OCI-LY1 (cell line): ENCODE measurements around the gene DNAH14.
"Not testable (repeated sequence)": the region's sequence is repeated elsewhere in the genome, so short reads cannot be mapped to it uniquely, and the experiment has no call there.

Experiments used
- H2AFZ ChIP-seq: fragments of 200-600 bp; sonication (generic), shearing (Covaris generic); 2 replicates; pipeline ENCODE4 v1.6.0; 2014; ENCODE audit warnings: antibody characterized with exemption, mild to moderate bottlenecking, low read length
- H3F3A ChIP-seq: fragments of 200-600 bp; sonication (generic), shearing (Covaris generic); 2 replicates; pipeline ENCODE4 v1.6.0; 2014; ENCODE audit warnings: mild to moderate bottlenecking, antibody characterized with exemption, low read length, moderate library complexity; ENCODE audit not compliant: insufficient read depth
- H3K27ac ChIP-seq: fragments of 200-600 bp; sonication (generic); 2 replicates; pipeline ENCODE4 v1.5.1; 2014; ENCODE audit warnings: low read length, mixed run types, mild to moderate bottlenecking, low read depth; ENCODE audit not compliant: poor library complexity, severe bottlenecking
- H3K27me3 ChIP-seq: fragments of 200-600 bp; sonication (generic); 2 replicates; pipeline ENCODE4 v1.6.0; 2014; ENCODE audit warnings: antibody characterized with exemption, mild to moderate bottlenecking, low read length, moderate library complexity; ENCODE audit not compliant: insufficient read depth
- H3K36me3 ChIP-seq: fragments of 200-600 bp; sonication (generic); 2 replicates; pipeline ENCODE4 v1.6.1; 2014; ENCODE audit warnings: mild to moderate bottlenecking, antibody characterized with exemption, low read length, moderate library complexity, mixed read lengths; ENCODE audit not compliant: insufficient read depth
- H3K4me1 ChIP-seq: fragments of 200-600 bp; sonication (generic); 2 replicates; pipeline ENCODE4 v1.5.1; 2014; ENCODE audit warnings: mild to moderate bottlenecking, low read length, moderate library complexity; ENCODE audit not compliant: insufficient read depth, severe bottlenecking
- H3K4me2 ChIP-seq: fragments of 200-600 bp; sonication (generic), shearing (Covaris generic); 2 replicates; pipeline ENCODE4 v1.6.1; 2014; ENCODE audit warnings: low read length
- H3K4me3 ChIP-seq: fragments of 200-600 bp; sonication (generic); 2 replicates; pipeline ENCODE4 v1.5.1; 2014; ENCODE audit warnings: low read length, low read depth, mild to moderate bottlenecking, mixed read lengths; ENCODE audit not compliant: poor library complexity, severe bottlenecking
- H3K79me2 ChIP-seq: fragments of 200-600 bp; shearing (Covaris generic); 2 replicates; pipeline ENCODE4 v1.6.1; 2016; ENCODE audit warnings: mixed run types, low read length, mixed read lengths; ENCODE audit not compliant: insufficient read depth
- H3K9ac ChIP-seq: fragments of 200-600 bp; sonication (generic), shearing (Covaris generic); 2 replicates; pipeline ENCODE4 v1.6.1; 2014; ENCODE audit warnings: mild to moderate bottlenecking, low read length, mixed read lengths
- H3K9me2 ChIP-seq: fragments of 200-600 bp; sonication (generic), shearing (Covaris generic); 2 replicates; pipeline ENCODE4 v1.6.1; 2014; ENCODE audit warnings: low read depth, mild to moderate bottlenecking, low read length, mixed read lengths
- H3K9me3 ChIP-seq: fragments of 200-600 bp; shearing (Covaris generic); 2 replicates; pipeline ENCODE4 v1.6.1; 2014; ENCODE audit warnings: low read length, mixed read lengths
- H4K20me1 ChIP-seq: fragments of 200-600 bp; sonication (generic), shearing (Covaris generic); 2 replicates; pipeline ENCODE4 v1.6.0; 2016; ENCODE audit warnings: mild to moderate bottlenecking, low read length; ENCODE audit not compliant: insufficient read depth
- CTCF ChIP-seq: fragments of 200-600 bp; sonication (generic), shearing (Covaris generic); IDR thresholded peaks from 2 replicates; pipeline ENCODE4 v1.5.1; 2017; ENCODE audit warnings: mild to moderate bottlenecking, antibody characterized with exemption, low read length, moderate library complexity, mixed read lengths
- EZH2 ChIP-seq: fragments of 200-600 bp; sonication (generic), shearing (Covaris generic); IDR thresholded peaks from 2 replicates; pipeline ENCODE4 v1.8.0; 2017; ENCODE audit warnings: borderline replicate concordance, mixed run types, mild to moderate bottlenecking, antibody characterized with exemption, low read length, moderate library complexity, mixed read lengths

Gene DNAH14

GRCh38 chr1:225143001-225143400 is 213.5 kb downstream of the DNAH14 start:
- Histone ChIP-seq H3F3A (no peaks in the 10 kb centered on the region), H3K9me3 (no peaks in the 10 kb centered on the region), H3K36me3 (no peaks in the 10 kb centered on the region), H3K4me3 (no peak overlapping the region), H3K79me2 (no peaks in the 10 kb centered on the region), H3K27me3 (no peaks in the 10 kb centered on the region), H3K4me2 (no peak overlapping the region), H3K9me2 (no peaks in the 10 kb centered on the region), H2AFZ (no peak overlapping the region), H3K4me1 (no peaks in the 10 kb centered on the region), H4K20me1 (no peaks in the 10 kb centered on the region), H3K9ac (no peak overlapping the region), H3K27ac (no peak overlapping the region)
- TF ChIP-seq CTCF (no peak), EZH2 (no peak)

- Histone ChIP-seq H3K36me3 (no peaks in the 10 kb centered on the region), H3F3A (no peaks in the 10 kb centered on the region), H3K27ac (no peak overlapping the region), H2AFZ (no peak overlapping the region), H3K9ac (no peak overlapping the region), H4K20me1 (no peaks in the 10 kb centered on the region), H3K4me2 (no peak overlapping the region), H3K4me1 (no peaks in the 10 kb centered on the region), H3K4me3 (no peak overlapping the region), H3K27me3 (no peaks in the 10 kb centered on the region), H3K9me3 (no peaks in the 10 kb centered on the region), H3K79me2 (no peaks in the 10 kb centered on the region), H3K9me2 (no peaks in the 10 kb centered on the region)
- no peak for TF ChIP-seq EZH2
Measured at GRCh38 chr1:225146478-225146877, 217.0 kb downstream of the DNAH14 start.

- not testable (repeated sequence) for H3K27me3 ChIP-seq, H3K4me1 ChIP-seq, H3F3A ChIP-seq, H3K9me2 ChIP-seq, H2AFZ ChIP-seq, H3K79me2 ChIP-seq, H3K4me3 ChIP-seq, H3K27ac ChIP-seq, H3K36me3 ChIP-seq, H3K4me2 ChIP-seq, H3K9me3 ChIP-seq, H4K20me1 ChIP-seq, H3K9ac ChIP-seq
Measured at GRCh38 chr1:225147791-225148190, 218.3 kb downstream of the DNAH14 start.

GRCh38 chr1:225152061-225152460 is 222.6 kb downstream of the DNAH14 start:
- no peak overlapping the region for H3K4me2 ChIP-seq
- no peak overlapping the region for H3K9ac ChIP-seq
- H3K9me3 ChIP-seq: no peaks in the 10 kb centered on the region
- no peaks in the 10 kb centered on the region for H3K27me3 ChIP-seq
- no peaks in the 10 kb centered on the region for H3K4me1 ChIP-seq
- H3F3A ChIP-seq: no peaks in the 10 kb centered on the region
- no peak overlapping the region for H3K4me3 ChIP-seq
- H2AFZ ChIP-seq: no peak overlapping the region
- no peaks in the 10 kb centered on the region for H4K20me1 ChIP-seq
- no peak for TF ChIP-seq EZH2
- H3K27ac ChIP-seq: no peak overlapping the region
- no peaks in the 10 kb centered on the region for H3K9me2 ChIP-seq
- no peaks in the 10 kb centered on the region for H3K79me2 ChIP-seq
- no peaks in the 10 kb centered on the region for H3K36me3 ChIP-seq

GRCh38 chr1:225155555-225155954 is 226.1 kb downstream of the DNAH14 start:
- H3K4me1 ChIP-seq: no peaks in the 10 kb centered on the region
- no peak overlapping the region for H2AFZ ChIP-seq
- H3K27ac ChIP-seq: no peak overlapping the region
- H3K79me2 ChIP-seq: no peaks in the 10 kb centered on the region
- H3K9me3 ChIP-seq: no peaks in the 10 kb centered on the region
- no peaks in the 10 kb centered on the region for H3K9me2 ChIP-seq
- H3K36me3 ChIP-seq: no peaks in the 10 kb centered on the region
- no peaks in the 10 kb centered on the region for H3F3A ChIP-seq
- H4K20me1 ChIP-seq: no peaks in the 10 kb centered on the region
- no peaks in the 10 kb centered on the region for H3K27me3 ChIP-seq
- TF ChIP-seq EZH2 (no peak), CTCF (no peak)
- H3K9ac ChIP-seq: no peak overlapping the region
- no peak overlapping the region for H3K4me2 ChIP-seq
- no peak overlapping the region for H3K4me3 ChIP-seq
